HG02970 (cell line): ENCODE data around the gene ADGRG1.

ENCODE experiments used
- ATAC-seq: cut with Tn5 transposase; IDR thresholded peaks from one replicate; pipeline ENCODE4 v1.9.1; 2021; ENCODE audit warnings: mild to moderate bottlenecking, moderate library complexity, moderate number of reproducible peaks; ENCODE audit not compliant: unreplicated experiment, low FRiP score

ADGRG1 gene

GRCh38 chr16:57633383-57634064 lies 5.1 kb downstream of the ADGRG1 start:
- no peak for ATAC-seq

- ATAC-seq = no peak
Observed at GRCh38 chr16:57634171-57634570, 5.7 kb downstream of the ADGRG1 start.

- no peak for ATAC-seq
Observed at GRCh38 chr16:57635266-57636097, 7.1 kb downstream of the ADGRG1 start.

GRCh38 chr16:57636184-57636583 lies 7.8 kb downstream of the ADGRG1 start:
- no peak for ATAC-seq

GRCh38 chr16:57637020-57637419 lies 8.6 kb downstream of the ADGRG1 start:
- no peak for ATAC-seq

- ATAC-seq = no peak
Observed at GRCh38 chr16:57637424-57637823, 9.0 kb downstream of the ADGRG1 start.

GRCh38 chr16:57637965-57638364 lies 9.5 kb downstream of the ADGRG1 start:
- ATAC-seq = no peak

GRCh38 chr16:57638381-57638780 lies 10.0 kb downstream of the ADGRG1 start:
- ATAC-seq = no peak

GRCh38 chr16:57639172-57639887 lies 10.9 kb downstream of the ADGRG1 start:
- ATAC-seq = no peak

GRCh38 chr16:57640185-57640584 lies 11.8 kb downstream of the ADGRG1 start:
- no peak for ATAC-seq

GRCh38 chr16:57640612-57641011 lies 12.2 kb downstream of the ADGRG1 start:
- no peak for ATAC-seq

GRCh38 chr16:57642160-57643135 lies 14.0 kb downstream of the ADGRG1 start:
- no peak for ATAC-seq

GRCh38 chr16:57643147-57643874 lies 14.9 kb downstream of the ADGRG1 start:
- ATAC-seq = no peak

GRCh38 chr16:57643910-57644309 lies 15.5 kb downstream of the ADGRG1 start:
- no peak for ATAC-seq

GRCh38 chr16:57644383-57645014 lies 16.1 kb downstream of the ADGRG1 start:
- ATAC-seq = no peak

GRCh38 chr16:57645169-57645568 lies 16.7 kb downstream of the ADGRG1 start:
- ATAC-seq = no peak

- ATAC-seq = no peak
Observed at GRCh38 chr16:57645691-57646387, 17.4 kb downstream of the ADGRG1 start.

- ATAC-seq = no peak
Observed at GRCh38 chr16:57646388-57647039, 18.1 kb downstream of the ADGRG1 start.
